HCT116 (cell line): ENCODE measurements around the gene PPP3R1. TPM values are rescaled to one million over a fixed set of nuclear protein-coding genes. Genes with fewer than 3 reads are reported as not detected.

ENCODE experiments used
- ATAC-seq: fragments of 200-7000 bp; cut with Tn5 transposase; 2 replicates; pipeline ENCODE4 v1.9.1; 2020; ENCODE audit warnings: mild to moderate bottlenecking, moderate library complexity
- BruUV-seq: library from RNA; stranded (reverse); fragments of 400-500 nt; replicated peaks from 2 replicates; lab custom pipeline; 2021; lab: Mats Ljungman, UMichigan
- CTCF ChIA-PET: fragments of 300-600 bp; sonication (Branson Sonifier 250); formaldehyde crosslinking; loops from one replicate; lab custom pipeline; 2021; ENCODE audit warnings: antibody characterized with exemption; lab: Charles Lee
- POLR2A ChIA-PET: fragments of 300-600, 350-600 bp; sonication (Branson Sonifier 250); formaldehyde crosslinking; loops from one replicate; lab custom pipeline; 2021; ENCODE audit warnings: antibody characterized with exemption; lab: Charles Lee
- RAD21 ChIA-PET, 2 experiments: fragments of 300-600 bp; sonication (Branson Sonifier 250); formaldehyde crosslinking; loops; one replicate each; lab custom pipeline; 2023; ENCODE audit warnings: low total read pairs in 2 of 2; ENCODE audit not compliant: uncharacterized antibody in 2 of 2, unreplicated experiment in 2 of 2, low non-redundant PET in 1 of 2; lab: Charles Lee
- DNase-seq: peaks from one replicate; pipeline ENCODE4 v3.0.0-alpha.2; 2010; ENCODE audit warnings: low read depth, low spot score
- H2AFZ ChIP-seq: fragments of 200-600 bp; shearing (Covaris generic), sonication (generic); 2 replicates; pipeline ENCODE4 v1.6.1; 2017; ENCODE audit warnings: low read depth, mixed run types, mixed read lengths, antibody characterized with exemption, low read length; ENCODE audit not compliant: poor library complexity, severe bottlenecking
- H3K27ac ChIP-seq: 2 replicates; pipeline ENCODE4 v1.5.1; 2012; ENCODE audit warnings: low read depth, low read length
- H3K27me3 ChIP-seq: fragments of 200-600 bp; sonication (generic); 2 replicates; pipeline ENCODE4 v1.6.1; 2016; ENCODE audit warnings: mixed run types, low read length, mixed read lengths; ENCODE audit not compliant: insufficient read depth
- H3K36me3 ChIP-seq, 2 experiments: fragments of 200-500 bp in 1 of 2; fragments of 200-600 bp in 1 of 2; sonication (Bioruptor generic) in 1 of 2; sonication (generic) in 1 of 2; 2 replicates each; pipeline versions ENCODE4 v1.5.1 to v1.6.1; 2014 to 2016; ENCODE audit warnings: low read length in 2 of 2, inconsistent platforms in 1 of 2, mixed read lengths in 1 of 2, mixed run types in 1 of 2; ENCODE audit not compliant: insufficient read depth in 2 of 2, control insufficient read depth in 1 of 2
- H3K4me1 ChIP-seq, 2 experiments: fragments of 200-600 bp in 1 of 2; sonication (generic) in 1 of 2; 2 replicates each; pipeline versions ENCODE4 v1.5.1 to v1.6.1; 2012 to 2017; ENCODE audit warnings: low read length in 2 of 2, inconsistent platforms in 1 of 2, mild to moderate bottlenecking in 1 of 2, mixed read lengths in 1 of 2, mixed run types in 1 of 2, moderate library complexity in 1 of 2; ENCODE audit not compliant: insufficient read depth in 2 of 2, control insufficient read depth in 1 of 2
- H3K4me2 ChIP-seq: fragments of 200-600 bp; sonication (generic); 2 replicates; pipeline ENCODE4 v1.6.1; 2017; ENCODE audit warnings: mixed run types, low read length, mixed read lengths
- H3K4me3 ChIP-seq, 2 experiments: fragments of 200-600 bp in 1 of 2; sonication (generic) in 1 of 2; replicated peaks in 1 of 2; 2 replicates each; pipeline ENCODE4 v1.5.1; 2011 to 2016; ENCODE audit warnings: low read length in 2 of 2, control low read depth in 1 of 2, low read depth in 1 of 2, mild to moderate bottlenecking in 1 of 2, mixed read lengths in 1 of 2, mixed run types in 1 of 2
- H3K79me2 ChIP-seq: fragments of 200-600 bp; sonication (generic); 2 replicates; pipeline ENCODE4 v1.6.1; 2017; ENCODE audit warnings: mild to moderate bottlenecking, mixed run types, low read length, moderate library complexity, mixed read lengths; ENCODE audit not compliant: insufficient read depth
- H3K9ac ChIP-seq: fragments of 200-600 bp; sonication (generic); 2 replicates; pipeline ENCODE4 v1.6.1; 2016; ENCODE audit warnings: low read length, mixed read lengths
- H3K9me2 ChIP-seq: fragments of 200-600 bp; sonication (generic), shearing (Covaris generic); 2 replicates; pipeline ENCODE4 v1.6.1; 2017; ENCODE audit warnings: mixed run types, mild to moderate bottlenecking, moderate library complexity; ENCODE audit not compliant: insufficient read depth
- H3K9me3 ChIP-seq, 2 experiments: fragments of 200-500 bp in 1 of 2; fragments of 200-600 bp in 1 of 2; sonication (Bioruptor generic) in 1 of 2; sonication (generic) in 1 of 2; 2 replicates each; pipeline ENCODE4 v1.6.1; 2014 to 2017; ENCODE audit warnings: low read length in 2 of 2, mixed read lengths in 2 of 2, inconsistent platforms in 1 of 2, low read depth in 1 of 2, mild to moderate bottlenecking in 1 of 2, mixed run types in 1 of 2, moderate library complexity in 1 of 2; ENCODE audit not compliant: control insufficient read depth in 1 of 2, insufficient read depth in 1 of 2
- H4K20me1 ChIP-seq: fragments of 200-600 bp; sonication (generic), shearing (Covaris generic); 2 replicates; pipeline ENCODE4 v1.6.1; 2017; ENCODE audit warnings: mixed run types, mild to moderate bottlenecking, moderate library complexity; ENCODE audit not compliant: insufficient read depth
- CTCF ChIP-seq, 3 experiments: fragments of 200-600 bp in 1 of 3; sonication (generic) in 1 of 3; IDR thresholded peaks in 2 of 3; conservative IDR thresholded peaks in 1 of 3; 2 replicates each; pipeline ENCODE4 v1.5.1; 2012 to 2017; ENCODE audit warnings: low read depth in 2 of 3, low read length in 2 of 3, antibody characterized with exemption in 1 of 3, borderline replicate concordance in 1 of 3, control low read depth in 1 of 3, mild to moderate bottlenecking in 1 of 3, mixed read lengths in 1 of 3, mixed run types in 1 of 3, moderate library complexity in 1 of 3; ENCODE audit not compliant: insufficient read depth in 1 of 3
- EGR1 ChIP-seq: IDR thresholded peaks from 2 replicates; pipeline ENCODE4 v1.6.1; 2012; ENCODE audit warnings: low read depth
- ELF1 ChIP-seq: IDR thresholded peaks from 2 replicates; pipeline ENCODE4 v1.6.1; 2012; ENCODE audit warnings: low read depth, borderline replicate concordance
- EZH2 ChIP-seq: fragments of 200-600 bp; sonication (generic); IDR thresholded peaks from 2 replicates; pipeline ENCODE4 v1.6.1; 2017; ENCODE audit warnings: antibody characterized with exemption, mixed run types
- FOSL1 ChIP-seq: IDR thresholded peaks from 2 replicates; pipeline ENCODE4 v1.6.1; 2012; ENCODE audit warnings: low read depth
- MAX ChIP-seq: IDR thresholded peaks from 2 replicates; pipeline ENCODE4 v1.6.1; 2012
- POLR2AphosphoS5 ChIP-seq: IDR thresholded peaks from 2 replicates; pipeline ENCODE4 v1.6.1; 2011; ENCODE audit warnings: mild to moderate bottlenecking, low read depth, low read length, moderate library complexity
- RAD21 ChIP-seq: IDR thresholded peaks from 2 replicates; pipeline ENCODE4 v1.6.1; 2012; ENCODE audit warnings: low read depth, mild to moderate bottlenecking
- REST ChIP-seq: IDR thresholded peaks from 2 replicates; pipeline ENCODE4 v1.6.1; 2012; ENCODE audit warnings: low read depth
- SIN3A ChIP-seq: IDR thresholded peaks from 2 replicates; pipeline ENCODE4 v1.6.1; 2012; ENCODE audit warnings: low read depth
- ZBTB33 ChIP-seq: IDR thresholded peaks from 2 replicates; pipeline ENCODE4 v1.6.1; 2011; ENCODE audit warnings: mild to moderate bottlenecking, low read length, moderate library complexity; ENCODE audit not compliant: insufficient replicate concordance; ENCODE audit errors: extremely low read depth
- ZFX ChIP-seq: fragments of 450-650 bp; IDR thresholded peaks from 2 replicates; pipeline ENCODE4 v1.6.1; 2017
- ZNF274 ChIP-seq: fragments of 200-500 bp; sonication (Bioruptor generic); IDR thresholded peaks from 2 replicates; pipeline ENCODE4 v1.6.1; 2014; ENCODE audit warnings: mild to moderate bottlenecking, low read depth, low read length, inconsistent platforms
- intact Hi-C: fragments of 100-400 bp; cut with micrococcal nuclease; formaldehyde crosslinking; loops from 2 replicates; pipeline ENCODE4 v1.10.0; 2022
- total RNA-seq: library from RNA; stranded (reverse); gene quantifications from one replicate; pipeline ENCODE4 v1.2.1, GENCODE V29; 2021; ENCODE audit not compliant: unreplicated experiment

Gene PPP3R1
- total RNA-seq, 1 experiment from 2014 or later, result 69.9 TPM

- no peak for TF ChIP-seq REST
- TF ChIP-seq CTCF (IDR thresholded peaks at IDR 0.05 in 2 of 3, conservative IDR thresholded peaks at IDR 0.05 in 1 of 3; ENCODE audit: borderline replicate concordance in 1 of 3, insufficient read depth in 1 of 3, low read depth in 2 of 3, low read length in 2 of 3), result no peak
- TF ChIP-seq SIN3A, result no peak
- TF ChIP-seq EGR1, result no peak
- TF ChIP-seq ZNF274, result no peak
- no peak for TF ChIP-seq RAD21
Observed at GRCh38 chr2:68141875-68142274, 110.5 kb downstream of the PPP3R1 start (continued).

- H3K4me2 ChIP-seq, result no peak overlapping the region
- H4K20me1 ChIP-seq, result no peaks in the 10 kb centered on the region
- no peaks in the 10 kb centered on the region for H3K79me2 ChIP-seq
- no peak overlapping the region for H3K27ac ChIP-seq
- H2AFZ ChIP-seq, result no peak overlapping the region
- intact Hi-C loops, result no loop called here
- no peaks in the 10 kb centered on the region for H3K9me3 ChIP-seq
- ChIA-PET RAD21 (no interaction called here), POLR2A (no interaction called here), CTCF (interaction anchor here (3.8 kb wide), 1 partner anchor 13 kb away, joined by 14 read pairs; no protein-coding TSS in a partner anchor)
- no peaks in the 10 kb centered on the region for H3K4me1 ChIP-seq
- BruUV-seq, result no TSS peak
- H3K4me3 ChIP-seq, result no peak overlapping the region
- ATAC-seq, result no peak
- no peaks in the 10 kb centered on the region for H3K36me3 ChIP-seq
- no peak for DNase-seq
- H3K9me2 ChIP-seq, result no peaks in the 10 kb centered on the region
- H3K27me3 ChIP-seq, result no peaks in the 10 kb centered on the region
- no peak overlapping the region for H3K9ac ChIP-seq
- TF ChIP-seq ZFX (no peak), FOSL1 (no peak), MAX (no peak), POLR2AphosphoS5 (no peak), CTCF (IDR thresholded peaks at IDR 0.05 in 2 of 3, conservative IDR thresholded peaks at IDR 0.05 in 1 of 3; ENCODE audit: borderline replicate concordance in 1 of 3, insufficient read depth in 1 of 3, low read depth in 2 of 3, low read length in 2 of 3) (no peak), EZH2 (no peak), ELF1 (no peak), ZNF274 (no peak), ZBTB33 (no peak)
Observed at GRCh38 chr2:68135448-68136320, 116.6 kb downstream of the PPP3R1 start.
